ENCODE data around the gene ZNF629. TPM values are rescaled to one million over a fixed set of nuclear protein-coding genes. Genes with fewer than 3 reads are reported as not detected.

Gene ZNF629
- total and polyA plus RNA-seq, 2 experiments from 2014 or later: 4.1 to 20.3 TPM

GRCh38 chr16:30761427-30761927 is 25.5 kb downstream of the ZNF629 start (continued):
- no peak for TF ChIP-seq ZNF462 (CRISPR knock-in tag; IDR thresholded peaks at IDR 0.05)
- TF ChIP-seq JUNB (IDR thresholded peaks at IDR 0.05; ENCODE audit: unreplicated experiment): no peak
- no peak for TF ChIP-seq NANOG (IDR thresholded peaks at IDR 0.05; ENCODE audit: borderline replicate concordance)
- TF ChIP-seq STAT1 (IDR thresholded peaks at IDR 0.05; ENCODE audit: unreplicated experiment): no peak
- TF ChIP-seq CTCF (conservative IDR thresholded peaks at IDR 0.05; ENCODE audit: low read depth in 2 of 2): no peak
- no peak; the same call in 1 of the 2 replicates for TF ChIP-seq POLR2AphosphoS5 (IDR thresholded peaks at IDR 0.05; ENCODE audit: low read depth)
- TF ChIP-seq ETS1 (IDR thresholded peaks at IDR 0.05): no peak
- TF ChIP-seq ZNF114 (CRISPR knock-in tag; IDR thresholded peaks at IDR 0.05): no peak
- TF ChIP-seq EZH2phosphoT487 (IDR thresholded peaks at IDR 0.05; ENCODE audit: unreplicated experiment): no peak
